ENCODE data around the gene PSMD11. TPM values are rescaled to one million over a fixed set of nuclear protein-coding genes. Genes with fewer than 3 reads are reported as not detected.

Gene PSMD11
- polyA plus RNA-seq, 2 of the 4 experiments (the other 2 are of a cell fraction), result 195 to 228 TPM

- 47% methylated on average over 4 of the region's 4 CpGs for WGBS (ENCODE audit: missing lambda C conversion rate)
- no peak overlapping the region for H3K4me3 ChIP-seq
- no peak for TF ChIP-seq MAX (IDR thresholded peaks at IDR 0.05)
- no peak for TF ChIP-seq RAD21 (conservative IDR thresholded peaks at IDR 0.05 in 1 of 2, IDR thresholded peaks at IDR 0.05 in 1 of 2)
- TF ChIP-seq BHLHE40 (IDR thresholded peaks at IDR 0.05; ENCODE audit: low read depth, low read length), result no peak
- TF ChIP-seq NPAS2 (CRISPR knock-in tag; IDR thresholded peaks at IDR 0.05; ENCODE audit: borderline replicate concordance), result no peak
- no peak for TF ChIP-seq CHD4 (IDR thresholded peaks at IDR 0.05; ENCODE audit: borderline replicate concordance)
- no peak for TF ChIP-seq HOXA7 (CRISPR knock-in tag; IDR thresholded peaks at IDR 0.05)
- no peak for TF ChIP-seq SMC3 (IDR thresholded peaks at IDR 0.05)
- ATAC-seq (no peak), FAIRE-seq (no peak), DNase-seq (ENCODE audit: low read depth in 1 of 2, low spot score in 1 of 2) (no peak)
- CTCF ChIA-PET, result interaction anchor here (0.6 to 1.5 kb wide), 5 partner anchors 8 to 1252 kb away, joined by 3 to 5 read pairs (median 4); no protein-coding TSS in a partner anchor
- POLR2A ChIA-PET, result no interaction called here
- no peak overlapping the region for H3K27ac ChIP-seq
- no peak overlapping the region for H3K4me2 ChIP-seq
- no peaks in the 10 kb centered on the region for H3K9me3 ChIP-seq
- H3K4me1 ChIP-seq, result no peaks in the 10 kb centered on the region
These were observed 80.8 kb downstream of the PSMD11 start for GRCh38 chr17:32525122-32525521.

GRCh38 chr17:32527146-32527545, 82.8 kb downstream of the PSMD11 start:
- FAIRE-seq (no peak), ATAC-seq (no peak), DNase-seq (ENCODE audit: low read depth in 1 of 2, low spot score in 1 of 2) (no peak)
- CTCF ChIA-PET, result interaction anchor here (1.1 to 2.1 kb wide), 3 partner anchors 11 to 197 kb away, joined by 3 to 4 read pairs (median 4); no protein-coding TSS in a partner anchor
- H3K4me2 ChIP-seq, result no peak overlapping the region
- 64% methylated on average over 4 of the region's 4 CpGs for whole genome bisulfite sequencing (ENCODE audit: missing lambda C conversion rate)
- TF ChIP-seq ATOH8 (CRISPR knock-in tag; IDR thresholded peaks at IDR 0.05; ENCODE audit: low read depth) (no peak), CTCF (IDR thresholded peaks at IDR 0.05) (no peak), HOXB13 (CRISPR knock-in tag; IDR thresholded peaks at IDR 0.05; ENCODE audit: low read depth) (no peak), MAZ (IDR thresholded peaks at IDR 0.05; ENCODE audit: borderline replicate concordance, low read depth, low read length) (no peak), BHLHE40 (IDR thresholded peaks at IDR 0.05; ENCODE audit: low read depth, low read length) (no peak), JUNB (IDR thresholded peaks at IDR 0.05) (no peak), MAFK (IDR thresholded peaks at IDR 0.05; ENCODE audit: partially characterized antibody) (no peak)
- POLR2A ChIA-PET, result no interaction called here
- H3K27ac ChIP-seq, result no peak overlapping the region
- no peaks in the 10 kb centered on the region for H3K4me1 ChIP-seq
- H3K9me3 ChIP-seq, result no peaks in the 10 kb centered on the region
- H3K4me3 ChIP-seq, result no peak overlapping the region

GRCh38 chr17:32528825-32529224, 84.5 kb downstream of the PSMD11 start:
- DNase-seq (ENCODE audit: low read depth in 1 of 2, low spot score in 1 of 2) (no peak), ATAC-seq (no peak), FAIRE-seq (no peak)
- Histone ChIP-seq H3K27ac (no peak overlapping the region), H3K4me3 (no peak overlapping the region), H3K4me2 (no peak overlapping the region), H3K4me1 (no peaks in the 10 kb centered on the region), H3K9me3 (no peaks in the 10 kb centered on the region)
- TF ChIP-seq ZSCAN20 (CRISPR knock-in tag; IDR thresholded peaks at IDR 0.05), result no peak
- no peak for TF ChIP-seq NR3C1 (IDR thresholded peaks at IDR 0.05)
- no peak for TF ChIP-seq CTCF (IDR thresholded peaks at IDR 0.05)
- TF ChIP-seq CHD4 (IDR thresholded peaks at IDR 0.05; ENCODE audit: borderline replicate concordance), result no peak
- TF ChIP-seq JUNB (IDR thresholded peaks at IDR 0.05), result no peak
- no peak for TF ChIP-seq POLR2AphosphoS2 (conservative IDR thresholded peaks at IDR 0.05; ENCODE audit: low read length)
- TF ChIP-seq CHD2 (IDR thresholded peaks at IDR 0.05; ENCODE audit: low read length, partially characterized antibody), result no peak
- no peak for TF ChIP-seq EP300 (IDR thresholded peaks at IDR 0.05)
- no peak for TF ChIP-seq BHLHE40 (IDR thresholded peaks at IDR 0.05; ENCODE audit: low read depth, low read length)
- no peak for TF ChIP-seq POLR2A (IDR thresholded peaks at IDR 0.05; ENCODE audit: low read length)
- TF ChIP-seq CBX8 (IDR thresholded peaks at IDR 0.05), result no peak
- TF ChIP-seq TFCP2L1 (CRISPR knock-in tag; IDR thresholded peaks at IDR 0.05), result no peak
- CTCF ChIA-PET, result interaction anchor here (0.6 to 2.1 kb wide), 3 partner anchors 9 to 632 kb away, joined by 3 to 4 read pairs (median 3); no protein-coding TSS in a partner anchor
- 77% methylated on average over 7 of the region's 7 CpGs for whole genome bisulfite sequencing (ENCODE audit: missing lambda C conversion rate)
- POLR2A ChIA-PET, result no interaction called here

Measured in A549 (cell line).